Measurements from ENCODE around the gene LTBP1.

The LTBP1 gene

GRCh38 chr2:33333433-33333832 is 386.7 kb downstream of the LTBP1 start:
- no peak overlapping the region for H3K4me3 ChIP-seq (ENCODE audit: low read depth, low read length)
- no peak for TF ChIP-seq CTCF (IDR thresholded peaks at IDR 0.05; ENCODE audit: low read depth, low read length, missing control alignments)
- in situ Hi-C loops (cut with HindIII; ENCODE audit: low sequenced_read_pairs), result no loop called here
- no peak for DNase-seq (ENCODE audit: low read depth)

GRCh38 chr2:33334083-33334482 is 387.3 kb downstream of the LTBP1 start:
- in situ Hi-C loops (cut with HindIII; ENCODE audit: low sequenced_read_pairs), result no loop called here
- no peak for DNase-seq (ENCODE audit: low read depth)
- no peak for TF ChIP-seq CTCF (IDR thresholded peaks at IDR 0.05; ENCODE audit: low read depth, low read length, missing control alignments)
- H3K4me3 ChIP-seq (ENCODE audit: low read depth, low read length), result no peak overlapping the region

GRCh38 chr2:33335516-33335915 is 388.8 kb downstream of the LTBP1 start:
- in situ Hi-C loops (cut with HindIII; ENCODE audit: low sequenced_read_pairs), result no loop called here
- DNase-seq (ENCODE audit: low read depth), result no peak

GRCh38 chr2:33336036-33336625 is 389.4 kb downstream of the LTBP1 start:
- no peak for TF ChIP-seq CTCF (IDR thresholded peaks at IDR 0.05; ENCODE audit: low read depth, low read length, missing control alignments)
- in situ Hi-C loops (cut with HindIII; ENCODE audit: low sequenced_read_pairs), result no loop called here
- no peak for DNase-seq (ENCODE audit: low read depth)
- H3K4me3 ChIP-seq (ENCODE audit: low read depth, low read length), result no peak overlapping the region

More at GRCh38 chr2:33335516-33335915, 388.8 kb downstream of the LTBP1 start:
- H3K4me3 ChIP-seq (ENCODE audit: low read depth, low read length), result no peak overlapping the region
- TF ChIP-seq CTCF (IDR thresholded peaks at IDR 0.05; ENCODE audit: low read depth, low read length, missing control alignments), result no peak

GRCh38 chr2:33337385-33337960 is 390.7 kb downstream of the LTBP1 start:
- DNase-seq (ENCODE audit: low read depth), result no peak
- in situ Hi-C loops (cut with HindIII; ENCODE audit: low sequenced_read_pairs), result no loop called here
- TF ChIP-seq CTCF (IDR thresholded peaks at IDR 0.05; ENCODE audit: low read depth, low read length, missing control alignments), result no peak

GRCh38 chr2:33337981-33338380 is 391.2 kb downstream of the LTBP1 start:
- DNase-seq (ENCODE audit: low read depth), result no peak

More at GRCh38 chr2:33337385-33337960, 390.7 kb downstream of the LTBP1 start:
- H3K4me3 ChIP-seq (ENCODE audit: low read depth, low read length), result no peak overlapping the region

More at GRCh38 chr2:33337981-33338380, 391.2 kb downstream of the LTBP1 start:
- no peak for TF ChIP-seq CTCF (IDR thresholded peaks at IDR 0.05; ENCODE audit: low read depth, low read length, missing control alignments)
- no peak overlapping the region for H3K4me3 ChIP-seq (ENCODE audit: low read depth, low read length)
- in situ Hi-C loops (cut with HindIII; ENCODE audit: low sequenced_read_pairs), result no loop called here

All from astrocyte of the cerebellum (primary cell).